ENCODE results near the gene TRIM6.
A peak's percentile ranks its signal among the peaks of the same experiment; 100 is the strongest.
"Not testable (repeated sequence)": the region's sequence is repeated elsewhere in the genome, so short reads cannot be mapped to it uniquely, and the experiment has no call there.

Gene TRIM6, protein sequence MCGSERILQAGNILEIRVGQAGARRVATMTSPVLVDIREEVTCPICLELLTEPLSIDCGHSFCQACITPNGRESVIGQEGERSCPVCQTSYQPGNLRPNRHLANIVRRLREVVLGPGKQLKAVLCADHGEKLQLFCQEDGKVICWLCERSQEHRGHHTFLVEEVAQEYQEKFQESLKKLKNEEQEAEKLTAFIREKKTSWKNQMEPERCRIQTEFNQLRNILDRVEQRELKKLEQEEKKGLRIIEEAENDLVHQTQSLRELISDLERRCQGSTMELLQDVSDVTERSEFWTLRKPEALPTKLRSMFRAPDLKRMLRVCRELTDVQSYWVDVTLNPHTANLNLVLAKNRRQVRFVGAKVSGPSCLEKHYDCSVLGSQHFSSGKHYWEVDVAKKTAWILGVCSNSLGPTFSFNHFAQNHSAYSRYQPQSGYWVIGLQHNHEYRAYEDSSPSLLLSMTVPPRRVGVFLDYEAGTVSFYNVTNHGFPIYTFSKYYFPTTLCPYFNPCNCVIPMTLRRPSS

GRCh38 chr11:5596607-5597201, at the start of gene TRIM6:
TRIM6 (plus strand) TSS chr11:5596637; CDS start chr11:5596898, 261 bp downstream.
- no peak for DNase-seq (ENCODE audit: low read depth, low spot score)

GRCh38 chr11:5547982-5548381, 48.5 kb upstream of the TRIM6 start:
- no peak for DNase-seq (ENCODE audit: low read depth, low spot score)

- no peak for DNase-seq (ENCODE audit: low read depth, low spot score)
Observed at GRCh38 chr11:5548440-5548839, 48.0 kb upstream of the TRIM6 start, which contains the start of gene OR52H1. OR52H1 (minus strand) TSS chr11:5548540; CDS start chr11:5545505, 3,035 bp downstream.

DNA sequence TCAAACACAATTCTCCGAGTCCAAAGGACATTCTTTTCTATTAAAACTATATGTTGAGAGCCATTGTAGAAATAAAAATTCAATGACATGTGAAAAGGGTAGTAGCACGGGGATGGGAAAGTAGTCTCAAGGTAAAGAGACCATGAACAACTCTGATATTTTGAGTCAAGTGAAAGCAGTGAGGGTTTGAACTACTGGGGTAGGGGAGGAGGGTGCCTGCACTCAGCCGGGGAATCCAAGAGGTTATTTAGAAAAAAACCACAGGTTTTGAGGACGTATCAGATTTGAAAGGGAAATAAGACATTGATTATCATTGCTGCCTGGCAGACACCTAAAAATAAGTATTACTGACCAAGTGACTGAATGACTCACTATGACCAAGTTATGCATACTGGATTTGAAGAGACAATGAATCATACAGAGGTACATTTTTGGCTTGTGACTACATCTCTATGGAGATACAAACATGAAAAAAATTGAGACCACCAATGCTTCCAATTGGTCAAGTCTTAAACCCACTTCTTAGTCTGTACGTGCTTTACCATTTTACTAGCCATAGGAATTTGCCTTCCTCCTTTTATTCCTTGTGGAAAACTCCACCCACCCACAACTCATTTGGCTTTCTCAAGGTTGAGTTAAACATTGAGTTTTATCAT, 45.9 kb upstream of the TRIM6 start:
- no peak for DNase-seq (ENCODE audit: low read depth, low spot score)

GRCh38 chr11:5553343-5553742, 43.1 kb upstream of the TRIM6 start:
- DNase-seq (ENCODE audit: low read depth, low spot score), result no peak

DNA sequence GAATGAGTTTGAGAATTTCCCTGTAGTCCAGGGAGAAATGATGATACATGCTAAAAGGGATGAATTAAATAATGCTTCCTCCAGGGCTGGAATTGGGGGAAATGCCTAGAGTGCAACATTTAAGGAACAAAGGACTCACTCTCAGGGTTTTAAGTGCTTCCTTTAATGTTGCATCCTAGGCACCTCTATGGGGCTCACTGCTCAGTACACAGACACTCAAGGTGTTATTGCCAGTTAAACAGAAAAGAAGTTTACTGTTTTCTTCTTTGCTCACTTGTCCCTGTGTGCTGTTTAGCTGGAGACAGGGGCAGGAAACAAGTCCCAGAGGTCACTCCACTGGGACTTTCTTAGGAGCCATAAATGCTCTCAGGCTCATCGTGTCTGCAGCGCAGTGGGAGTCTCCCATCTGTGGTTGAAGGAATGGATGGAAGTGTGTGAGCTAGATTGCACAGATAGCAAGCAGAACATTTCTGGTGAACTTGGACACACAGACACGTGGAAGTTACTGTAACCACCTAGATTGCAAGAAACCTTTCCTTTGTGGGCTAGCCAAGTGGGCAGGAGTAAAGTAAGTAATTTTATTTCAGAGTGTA, 39.7 kb upstream of the TRIM6 start:
- DNase-seq (ENCODE audit: low read depth, low spot score), result no peak

DNA sequence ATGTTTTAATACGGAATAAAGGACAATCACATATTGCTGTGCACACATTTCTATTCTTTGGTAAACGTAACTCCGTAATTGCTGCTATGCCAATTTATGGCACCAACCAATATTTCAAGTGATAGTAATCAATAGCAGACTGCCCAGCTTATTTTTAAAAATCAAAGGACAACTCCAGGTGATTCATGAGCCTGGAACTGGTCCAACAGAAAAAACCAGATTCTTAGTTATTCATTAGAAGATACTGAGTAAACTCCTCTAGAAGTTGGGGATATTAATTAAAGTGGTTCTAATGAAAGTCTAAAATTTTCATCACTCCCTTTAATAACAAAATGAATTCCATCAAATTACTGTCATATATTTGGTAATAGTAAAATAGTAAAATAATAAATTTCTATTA, 38.7 kb upstream of the TRIM6 start:
- DNase-seq (ENCODE audit: low read depth, low spot score), result no peak

DNA sequence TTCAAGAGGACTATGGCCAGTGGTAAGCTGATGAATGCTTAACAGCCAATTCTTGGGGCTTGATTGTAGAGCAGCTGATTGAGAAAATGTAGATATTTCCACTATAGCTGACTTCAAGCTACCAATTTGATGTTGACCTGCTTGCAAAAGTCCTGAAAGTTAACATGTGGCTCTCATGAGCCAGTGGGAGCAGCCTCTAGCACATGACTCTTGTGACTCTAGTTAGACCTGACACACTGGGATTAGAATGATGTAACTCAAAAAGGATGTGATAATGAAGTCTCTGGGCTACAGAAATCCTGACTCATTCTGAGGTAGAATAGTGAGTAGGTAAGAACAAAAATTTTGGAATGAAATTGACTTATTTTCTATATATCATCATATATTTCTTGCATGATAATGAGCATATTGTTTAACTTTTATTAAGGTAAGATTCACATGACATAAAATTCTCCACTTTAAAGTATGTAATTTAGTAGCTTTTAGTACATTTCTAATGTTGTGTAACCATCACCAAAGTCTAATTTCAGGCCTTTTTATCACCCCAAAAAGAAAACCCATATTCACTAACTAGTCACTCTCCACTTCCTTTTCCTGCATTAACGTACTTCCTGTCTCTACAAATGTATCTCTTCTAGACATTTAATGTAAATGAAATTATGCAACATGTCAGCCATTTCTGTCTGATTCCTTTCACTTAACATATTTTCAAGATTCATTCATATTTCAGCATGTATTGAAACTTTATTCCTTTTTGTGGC, 32.0 kb upstream of the TRIM6 start:
- no peak for DNase-seq (ENCODE audit: low read depth, low spot score)

GRCh38 chr11:5574654-5575053, 21.8 kb upstream of the TRIM6 start:
- no peak for DNase-seq (ENCODE audit: low read depth, low spot score)

GRCh38 chr11:5575152-5575551, 21.3 kb upstream of the TRIM6 start:
- no peak for DNase-seq (ENCODE audit: low read depth, low spot score)

DNA sequence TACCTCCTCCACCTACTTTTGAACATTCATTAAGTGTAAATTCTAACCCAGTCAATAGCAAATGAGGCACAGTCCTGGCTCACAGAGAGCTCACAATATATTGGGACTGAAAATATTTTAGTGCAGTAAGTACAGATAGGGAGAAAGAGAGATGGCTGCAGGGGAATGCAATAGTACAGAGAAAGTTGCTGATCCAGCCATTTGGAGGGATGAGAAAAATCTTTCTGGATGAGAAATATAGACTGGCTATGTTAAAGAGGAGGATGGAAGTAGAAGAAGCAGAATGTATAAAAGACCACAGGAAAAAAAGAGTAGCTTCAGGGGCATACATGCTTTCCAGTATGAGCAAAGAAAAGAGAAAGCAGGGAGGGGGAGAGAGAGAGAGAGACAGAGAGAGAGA, 19.3 kb upstream of the TRIM6 start:
- DNase-seq (ENCODE audit: low read depth, low spot score), result no peak

DNA sequence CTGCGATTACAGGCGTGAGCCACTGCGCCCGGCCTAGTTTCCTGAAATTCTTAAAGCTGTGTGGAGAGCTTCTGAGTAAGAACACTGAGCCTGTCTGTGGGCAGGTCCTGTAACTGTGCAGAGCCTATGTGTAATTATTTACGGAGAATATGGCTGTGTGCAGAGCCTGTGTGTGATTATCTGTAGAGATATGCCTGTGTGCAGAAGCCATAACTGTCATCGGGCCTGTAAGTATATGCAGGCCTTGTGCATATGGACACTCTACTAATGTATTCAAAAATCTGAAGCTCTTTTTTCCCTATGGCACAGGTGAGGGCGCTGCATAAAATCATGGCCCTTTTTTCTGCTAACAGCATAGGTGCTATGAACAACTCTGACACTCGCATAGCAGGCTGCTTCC, 15.9 kb upstream of the TRIM6 start, which contains the start of gene OR52B6:
TSS of gene OR52B6 (plus strand) at position 301 of the 400 bp plus-strand sequence. CDS start at position 301, 0 bp downstream.
- no peak for DNase-seq (ENCODE audit: low read depth, low spot score)

DNA sequence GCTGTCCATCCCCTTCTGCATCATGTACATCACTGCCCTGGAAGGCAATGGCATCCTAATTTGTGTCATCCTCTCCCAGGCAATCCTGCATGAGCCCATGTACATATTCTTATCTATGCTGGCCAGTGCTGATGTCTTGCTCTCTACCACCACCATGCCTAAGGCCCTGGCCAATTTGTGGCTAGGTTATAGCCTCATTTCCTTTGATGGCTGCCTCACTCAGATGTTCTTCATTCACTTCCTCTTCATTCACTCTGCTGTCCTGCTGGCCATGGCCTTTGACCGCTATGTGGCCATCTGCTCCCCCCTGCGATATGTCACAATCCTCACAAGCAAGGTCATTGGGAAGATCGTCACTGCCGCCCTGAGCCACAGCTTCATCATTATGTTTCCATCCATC, 15.4 kb upstream of the TRIM6 start:
- DNase-seq (ENCODE audit: low read depth, low spot score), result no peak

DNA sequence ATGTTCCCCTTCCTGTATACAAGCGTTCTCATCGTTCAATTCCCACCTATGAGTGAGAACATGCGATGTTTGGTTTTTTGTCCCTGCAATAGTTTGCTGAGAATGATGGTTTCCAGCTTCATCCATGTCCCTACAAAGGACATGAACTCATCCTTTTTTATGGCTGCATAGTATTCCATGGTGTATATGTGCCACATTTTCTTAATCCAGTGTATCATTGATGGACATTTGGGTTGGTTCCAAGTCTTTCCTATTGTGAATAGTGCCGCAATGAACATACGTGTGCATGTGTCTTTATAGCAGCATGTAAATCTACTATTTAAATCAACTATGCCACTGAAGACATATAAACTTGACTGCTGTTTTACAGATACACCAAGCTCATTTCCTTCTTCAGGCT, 12.0 kb upstream of the TRIM6 start:
- not testable (repeated sequence) for DNase-seq (ENCODE audit: low read depth, low spot score)

- DNase-seq (ENCODE audit: low read depth, low spot score), result not testable (repeated sequence)
Observed at GRCh38 chr11:5589906-5590305, 6.5 kb upstream of the TRIM6 start.

GRCh38 chr11:5591613-5592012, 4.8 kb upstream of the TRIM6 start:
- no peak for DNase-seq (ENCODE audit: low read depth, low spot score)

GRCh38 chr11:5592615-5593014, 3.8 kb upstream of the TRIM6 start:
- DNase-seq (ENCODE audit: low read depth, low spot score), result no peak

DNA sequence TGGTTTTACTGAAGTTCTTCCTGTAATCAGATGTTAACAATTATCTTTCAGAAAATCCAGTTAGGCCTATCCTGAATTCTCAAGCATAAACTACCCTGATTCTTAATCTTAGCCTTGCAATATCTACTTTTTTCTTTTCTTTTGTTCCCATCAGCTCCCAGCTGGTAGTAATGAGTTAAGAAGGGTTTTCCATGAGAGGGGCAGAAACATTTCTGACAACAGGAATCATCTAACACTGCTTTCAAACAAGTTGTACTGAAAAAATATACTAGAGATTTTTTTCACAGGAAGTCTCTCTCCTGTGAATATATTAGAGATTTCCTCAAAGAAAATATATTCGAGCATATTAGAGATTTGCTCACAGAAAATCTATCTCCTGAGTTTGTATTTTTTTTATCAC, 3.3 kb upstream of the TRIM6 start:
- no peak for DNase-seq (ENCODE audit: low read depth, low spot score)

- DNase-seq (ENCODE audit: low read depth, low spot score), result no peak
Observed at GRCh38 chr11:5597953-5598352, 1.5 kb downstream of the TRIM6 start.

GRCh38 chr11:5600374-5600851, 4.0 kb downstream of the TRIM6 start:
- DNase-seq (ENCODE audit: low read depth, low spot score), result peak; percentile 61

- DNase-seq (ENCODE audit: low read depth, low spot score), result not testable (repeated sequence)
Observed at GRCh38 chr11:5602791-5603190, 6.4 kb downstream of the TRIM6 start.
